ENCODE measurements around the gene PDCL2.
"Not testable (repeated sequence)": the region's sequence is repeated elsewhere in the genome, so short reads cannot be mapped to it uniquely, and the experiment has no call there.

Gene PDCL2

DNA sequence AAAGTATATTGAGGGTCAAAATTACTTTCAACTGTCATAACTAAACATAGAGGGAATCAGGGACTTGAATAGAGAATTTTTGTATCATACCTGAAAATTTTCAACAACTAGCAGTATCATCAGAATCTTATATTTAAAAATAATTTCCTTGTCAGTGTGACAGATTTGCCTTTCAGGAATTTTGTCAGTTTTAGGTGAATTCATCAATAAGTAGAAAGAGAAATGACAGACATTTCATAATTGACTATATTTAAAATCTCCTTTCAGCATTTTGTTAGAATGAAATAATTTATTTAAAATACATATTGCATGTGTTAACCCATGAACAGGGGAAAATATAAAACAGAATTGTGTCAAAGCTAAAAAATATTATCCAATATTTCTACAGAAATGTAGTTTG lies 8.6 kb upstream of the PDCL2 start:
- Histone ChIP-seq H3K4me3 (ENCODE audit: insufficient read depth, low read depth, low read length) (no peak overlapping the region), H3K9me3 (ENCODE audit: control insufficient read depth, low read length) (no peaks in the 10 kb centered on the region), H3K27me3 (ENCODE audit: control insufficient read depth, insufficient read depth, low read length, poor library complexity, severe bottlenecking) (no peaks in the 10 kb centered on the region), H3K4me1 (ENCODE audit: control insufficient read depth, insufficient read depth, low read length) (no peaks in the 10 kb centered on the region), H3K27ac (ENCODE audit: insufficient read depth, low read depth, low read length, poor library complexity, severe bottlenecking) (no peak overlapping the region), H3K36me3 (ENCODE audit: control insufficient read depth, insufficient read depth, low read length) (no peaks in the 10 kb centered on the region)

GRCh38 chr4:55598641-55599040 lies 6.6 kb upstream of the PDCL2 start:
- Histone ChIP-seq H3K4me3 (ENCODE audit: insufficient read depth, low read depth, low read length) (no peak overlapping the region), H3K36me3 (ENCODE audit: control insufficient read depth, insufficient read depth, low read length) (no peaks in the 10 kb centered on the region), H3K9me3 (ENCODE audit: control insufficient read depth, low read length) (no peaks in the 10 kb centered on the region), H3K4me1 (ENCODE audit: control insufficient read depth, insufficient read depth, low read length) (no peaks in the 10 kb centered on the region), H3K27me3 (ENCODE audit: control insufficient read depth, insufficient read depth, low read length, poor library complexity, severe bottlenecking) (no peaks in the 10 kb centered on the region), H3K27ac (ENCODE audit: insufficient read depth, low read depth, low read length, poor library complexity, severe bottlenecking) (no peak overlapping the region)
- 100% methylated on average over 1 to 2 of the region's 2 CpGs for WGBS, 2 experiments

DNA sequence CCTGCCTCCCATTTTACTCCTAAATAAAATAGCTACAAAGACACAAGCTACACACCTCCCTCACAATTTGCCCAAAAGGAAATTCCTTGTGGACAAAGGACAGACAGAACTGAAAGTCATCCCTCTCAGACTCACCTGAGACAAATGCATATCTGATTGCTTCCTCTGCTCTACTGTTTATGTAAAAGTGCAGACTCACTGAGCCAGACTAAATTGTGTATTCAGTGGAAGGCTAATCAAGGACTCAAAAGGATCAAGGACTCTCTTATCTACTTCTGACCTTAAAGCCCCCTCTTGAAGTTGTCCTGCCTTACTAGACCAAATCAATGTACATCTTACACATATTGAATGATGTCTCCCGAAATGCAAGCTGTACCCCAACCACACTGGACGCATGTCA lies 3.9 kb downstream of the PDCL2 start:
- 92 to 94% methylated on average over 2 of the region's 2 CpGs for WGBS, 2 experiments

DNA sequence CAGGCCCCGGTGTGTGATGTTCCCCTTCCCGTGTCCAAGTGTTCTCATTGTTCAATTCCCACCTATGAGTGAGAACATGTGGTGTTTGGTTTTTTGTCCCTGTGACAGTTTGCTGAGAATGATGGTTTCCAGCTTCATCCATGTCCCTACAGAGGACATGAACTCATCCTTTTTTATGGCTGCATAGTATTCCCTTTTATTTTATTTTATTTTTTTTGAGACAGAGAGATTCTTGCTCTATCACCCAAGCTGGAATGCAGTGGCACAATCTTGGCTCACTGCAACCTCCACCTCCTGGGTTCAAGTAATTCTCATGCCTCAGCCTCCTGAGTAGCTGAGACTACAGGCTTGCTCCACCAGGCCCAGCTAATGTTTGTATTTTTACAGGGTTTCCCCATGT lies 9.3 kb downstream of the PDCL2 start:
- not testable (repeated sequence) for H3K27ac ChIP-seq (ENCODE audit: insufficient read depth, low read depth, low read length, poor library complexity, severe bottlenecking); H3K27me3 ChIP-seq (ENCODE audit: control insufficient read depth, insufficient read depth, low read length, poor library complexity, severe bottlenecking); H3K36me3 ChIP-seq (ENCODE audit: control insufficient read depth, insufficient read depth, low read length); H3K4me1 ChIP-seq (ENCODE audit: control insufficient read depth, insufficient read depth, low read length); H3K9me3 ChIP-seq (ENCODE audit: control insufficient read depth, low read length); H3K4me3 ChIP-seq (ENCODE audit: insufficient read depth, low read depth, low read length)
- no CpG with 5 or more reads among the region's 2 CpGs for WGBS, 2 experiments

More for the DNA sequence above, 3.9 kb downstream of the PDCL2 start:
- H3K4me1 ChIP-seq (ENCODE audit: control insufficient read depth, insufficient read depth, low read length), result no peaks in the 10 kb centered on the region
- no peak overlapping the region for H3K4me3 ChIP-seq (ENCODE audit: insufficient read depth, low read depth, low read length)
- H3K27ac ChIP-seq (ENCODE audit: insufficient read depth, low read depth, low read length, poor library complexity, severe bottlenecking), result no peak overlapping the region
- H3K9me3 ChIP-seq (ENCODE audit: control insufficient read depth, low read length), result no peaks in the 10 kb centered on the region
- H3K27me3 ChIP-seq (ENCODE audit: control insufficient read depth, insufficient read depth, low read length, poor library complexity, severe bottlenecking), result no peaks in the 10 kb centered on the region
- H3K36me3 ChIP-seq (ENCODE audit: control insufficient read depth, insufficient read depth, low read length), result no peaks in the 10 kb centered on the region

GRCh38 chr4:55578341-55579010 lies 13.6 kb downstream of the PDCL2 start:
- Histone ChIP-seq H3K27me3 (ENCODE audit: control insufficient read depth, insufficient read depth, low read length, poor library complexity, severe bottlenecking) (no peaks in the 10 kb centered on the region), H3K36me3 (ENCODE audit: control insufficient read depth, insufficient read depth, low read length) (no peaks in the 10 kb centered on the region), H3K4me1 (ENCODE audit: control insufficient read depth, insufficient read depth, low read length) (no peaks in the 10 kb centered on the region), H3K9me3 (ENCODE audit: control insufficient read depth, low read length) (peaks cover 3% of the 10 kb centered on the region), H3K27ac (ENCODE audit: insufficient read depth, low read depth, low read length, poor library complexity, severe bottlenecking) (no peak overlapping the region), H3K4me3 (ENCODE audit: insufficient read depth, low read depth, low read length) (no peak overlapping the region)

DNA sequence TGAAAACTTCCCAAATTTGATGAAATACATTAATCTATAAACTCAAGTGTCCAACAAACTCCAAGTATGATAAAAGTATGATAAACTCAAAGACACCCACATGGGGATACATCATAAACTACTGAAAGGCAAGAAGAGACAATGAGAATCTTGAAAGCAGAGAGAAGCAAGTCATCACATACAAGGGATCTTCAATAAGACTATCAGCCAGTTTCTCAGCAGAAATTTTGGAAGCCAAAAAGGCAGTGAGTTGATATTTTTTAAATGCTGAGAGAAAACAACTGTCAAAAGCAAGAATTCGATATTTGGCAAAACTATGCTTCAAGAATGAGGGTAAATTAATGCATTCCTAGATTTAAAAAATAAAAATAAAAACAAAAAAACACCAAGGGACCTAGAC lies 16.5 kb downstream of the PDCL2 start:
- WGBS, 2 experiments, result 77% methylated on average over 1 of the region's 1 CpG; no CpG with 5 or more reads in 1 of the 2 experiments
- peaks cover 3% of the 10 kb centered on the region for H3K9me3 ChIP-seq (ENCODE audit: control insufficient read depth, low read length)
- H3K27ac ChIP-seq (ENCODE audit: insufficient read depth, low read depth, low read length, poor library complexity, severe bottlenecking), result no peak overlapping the region
- no peaks in the 10 kb centered on the region for H3K27me3 ChIP-seq (ENCODE audit: control insufficient read depth, insufficient read depth, low read length, poor library complexity, severe bottlenecking)
- no peaks in the 10 kb centered on the region for H3K4me1 ChIP-seq (ENCODE audit: control insufficient read depth, insufficient read depth, low read length)
- no peak overlapping the region for H3K4me3 ChIP-seq (ENCODE audit: insufficient read depth, low read depth, low read length)
- no peaks in the 10 kb centered on the region for H3K36me3 ChIP-seq (ENCODE audit: control insufficient read depth, insufficient read depth, low read length)

DNA sequence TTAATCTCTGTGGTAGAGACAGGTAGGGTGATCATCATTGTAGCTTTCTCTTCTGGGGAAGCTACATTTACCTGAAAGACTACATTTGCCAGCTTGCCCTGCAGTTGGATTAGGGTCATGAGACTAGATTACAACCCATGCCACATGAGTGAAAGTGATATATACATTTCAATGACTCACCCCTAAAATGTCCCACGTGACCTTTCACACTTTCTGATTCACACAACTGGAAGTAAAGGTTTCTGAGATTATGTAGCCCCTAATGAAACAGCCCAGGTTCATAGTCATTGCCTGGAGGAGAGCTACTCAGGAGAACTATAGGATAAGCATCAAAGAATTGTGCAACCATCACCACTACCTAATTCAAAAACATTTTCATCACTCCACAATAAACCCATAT lies 17.8 kb downstream of the PDCL2 start:
- no peaks in the 10 kb centered on the region for H3K36me3 ChIP-seq (ENCODE audit: control insufficient read depth, insufficient read depth, low read length)
- H3K27me3 ChIP-seq (ENCODE audit: control insufficient read depth, insufficient read depth, low read length, poor library complexity, severe bottlenecking), result no peaks in the 10 kb centered on the region
- H3K9me3 ChIP-seq (ENCODE audit: control insufficient read depth, low read length), result peaks cover 3% of the 10 kb centered on the region
- 88 to 89% methylated on average over 1 of the region's 1 CpG for WGBS, 2 experiments
- no peak overlapping the region for H3K27ac ChIP-seq (ENCODE audit: insufficient read depth, low read depth, low read length, poor library complexity, severe bottlenecking)
- H3K4me3 ChIP-seq (ENCODE audit: insufficient read depth, low read depth, low read length), result no peak overlapping the region
- no peaks in the 10 kb centered on the region for H3K4me1 ChIP-seq (ENCODE audit: control insufficient read depth, insufficient read depth, low read length)

DNA sequence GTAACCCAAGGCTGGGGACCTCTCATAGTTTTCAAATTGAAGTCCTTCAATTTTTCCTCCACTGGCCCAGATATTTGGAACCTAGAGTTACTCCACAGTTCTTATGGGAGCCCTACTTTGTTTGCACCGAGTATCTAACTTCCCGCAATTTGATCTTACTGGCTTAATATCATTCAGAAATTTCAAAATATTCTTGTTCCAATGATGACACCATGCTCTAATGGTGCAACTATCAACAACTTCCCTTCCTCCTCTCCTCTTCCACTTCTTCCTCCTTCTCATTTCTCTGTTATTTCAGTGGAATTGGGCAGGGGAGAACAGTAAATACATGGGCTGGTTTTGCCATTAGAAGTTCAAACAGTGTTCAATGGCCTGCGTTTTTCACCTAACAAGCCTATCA lies 20.2 kb downstream of the PDCL2 start:
- H3K27me3 ChIP-seq (ENCODE audit: control insufficient read depth, insufficient read depth, low read length, poor library complexity, severe bottlenecking), result no peaks in the 10 kb centered on the region
- no peak overlapping the region for H3K4me3 ChIP-seq (ENCODE audit: insufficient read depth, low read depth, low read length)
- no peaks in the 10 kb centered on the region for H3K36me3 ChIP-seq (ENCODE audit: control insufficient read depth, insufficient read depth, low read length)
- 94 to 95% methylated on average over 3 of the region's 3 CpGs for WGBS, 2 experiments
- no peak overlapping the region for H3K27ac ChIP-seq (ENCODE audit: insufficient read depth, low read depth, low read length, poor library complexity, severe bottlenecking)
- H3K4me1 ChIP-seq (ENCODE audit: control insufficient read depth, insufficient read depth, low read length), result no peaks in the 10 kb centered on the region
- no peaks in the 10 kb centered on the region for H3K9me3 ChIP-seq (ENCODE audit: control insufficient read depth, low read length)

DNA sequence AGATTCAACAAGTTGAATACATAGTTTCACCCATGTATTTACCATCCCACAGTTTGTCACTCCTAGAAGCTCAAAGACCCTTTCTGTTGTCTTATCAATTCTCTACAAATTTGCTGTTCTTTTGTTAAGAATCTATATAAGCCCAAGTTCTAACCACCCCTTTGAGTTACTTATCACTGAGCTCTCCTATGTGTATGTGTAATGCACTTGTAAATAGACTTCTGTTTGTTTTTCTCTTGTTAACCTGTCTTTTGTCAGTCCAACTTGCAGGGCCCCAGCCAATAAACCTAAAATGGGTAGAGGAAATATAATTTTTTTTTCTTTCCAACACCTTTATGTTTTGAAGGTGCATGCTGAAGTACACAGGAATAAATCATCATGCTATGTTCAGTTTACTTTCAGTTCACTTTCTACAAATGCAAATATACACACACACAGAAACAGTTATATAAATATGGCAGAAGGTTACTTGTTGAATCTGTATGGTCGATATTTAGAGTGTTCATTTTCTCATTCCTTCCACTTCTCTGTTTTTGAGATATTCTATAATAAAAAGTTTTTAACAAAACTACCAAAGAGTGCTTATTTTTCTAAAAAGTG lies 23.0 kb downstream of the PDCL2 start:
- Histone ChIP-seq H3K36me3 (ENCODE audit: control insufficient read depth, insufficient read depth, low read length) (no peaks in the 10 kb centered on the region), H3K27ac (ENCODE audit: insufficient read depth, low read depth, low read length, poor library complexity, severe bottlenecking) (no peak overlapping the region), H3K27me3 (ENCODE audit: control insufficient read depth, insufficient read depth, low read length, poor library complexity, severe bottlenecking) (no peaks in the 10 kb centered on the region), H3K4me1 (ENCODE audit: control insufficient read depth, insufficient read depth, low read length) (no peaks in the 10 kb centered on the region), H3K9me3 (ENCODE audit: control insufficient read depth, low read length) (no peaks in the 10 kb centered on the region), H3K4me3 (ENCODE audit: insufficient read depth, low read depth, low read length) (no peak overlapping the region)
- WGBS, 2 experiments, result no CpG with 5 or more reads among the region's 1 CpG

GRCh38 chr4:55561889-55562288 lies 30.2 kb downstream of the PDCL2 start:
- Histone ChIP-seq H3K36me3 (ENCODE audit: control insufficient read depth, insufficient read depth, low read length) (no peaks in the 10 kb centered on the region), H3K4me3 (ENCODE audit: insufficient read depth, low read depth, low read length) (no peak overlapping the region), H3K9me3 (ENCODE audit: control insufficient read depth, low read length) (no peaks in the 10 kb centered on the region), H3K27ac (ENCODE audit: insufficient read depth, low read depth, low read length, poor library complexity, severe bottlenecking) (no peak overlapping the region), H3K4me1 (ENCODE audit: control insufficient read depth, insufficient read depth, low read length) (no peaks in the 10 kb centered on the region), H3K27me3 (ENCODE audit: control insufficient read depth, insufficient read depth, low read length, poor library complexity, severe bottlenecking) (no peaks in the 10 kb centered on the region)
- WGBS, 2 experiments, result 83 to 100% methylated on average over 1 of the region's 1 CpG

Data from ectodermal cell (in vitro differentiated cells).